ENCODE measurements around the gene UBE2M.
"Not testable (repeated sequence)": the region's sequence is repeated elsewhere in the genome, so short reads cannot be mapped to it uniquely, and the experiment has no call there.

Gene UBE2M

GRCh38 chr19:58513213-58513693 is 45.2 kb downstream of the UBE2M start:
- DNase-seq (ENCODE audit: low read depth), result no peak

GRCh38 chr19:58511353-58512208 is 46.8 kb downstream of the UBE2M start, which contains the start of gene SLC27A5:
Gene SLC27A5 (minus strand): TSS chr19:58511992. CDS start chr19:58511955, 37 bp downstream.
- DNase-seq (ENCODE audit: low read depth), result no peak

GRCh38 chr19:58510084-58510862 is 48.1 kb downstream of the UBE2M start:
- DNase-seq (ENCODE audit: low read depth), result no peak

GRCh38 chr19:58509731-58510083 is 48.7 kb downstream of the UBE2M start:
- DNase-seq (ENCODE audit: low read depth), result no peak

- not testable (repeated sequence) for DNase-seq (ENCODE audit: low read depth)
Measured at GRCh38 chr19:58507602-58508223, 50.7 kb downstream of the UBE2M start.
